OCI-LY7 (cell line): ENCODE results near the gene SLC35D3. TPM values are rescaled to one million over a fixed set of nuclear protein-coding genes. Genes with fewer than 3 reads are reported as not detected.
"Not testable (repeated sequence)": the region's sequence is repeated elsewhere in the genome, so short reads cannot be mapped to it uniquely, and the experiment has no call there.

Experiments
- Bru-seq: library from RNA; stranded (reverse); fragments of 400-500 nt; gene quantifications from one replicate; lab custom pipeline; 2021; lab: Mats Ljungman, UMichigan
- BruChase-seq, 2 experiments: library from RNA; stranded (reverse); fragments of 400-500 nt; gene quantifications; one replicate each; lab custom pipeline; 2021; lab: Mats Ljungman, UMichigan
- BruUV-seq: library from RNA; stranded (reverse); fragments of 400-500 nt; replicated peaks from 2 replicates; lab custom pipeline; 2021; lab: Mats Ljungman, UMichigan
- CTCF ChIA-PET: fragments of 300-600 bp; sonication (Branson Sonifier 250); formaldehyde crosslinking; loops from one replicate; lab custom pipeline; 2022; ENCODE audit warnings: antibody characterized with exemption; ENCODE audit not compliant: unreplicated experiment; lab: Charles Lee
- POLR2A ChIA-PET: fragments of 300-600 bp; sonication (Branson Sonifier 250); formaldehyde crosslinking; loops from one replicate; lab custom pipeline; 2022; ENCODE audit warnings: antibody characterized with exemption; lab: Charles Lee
- DNase-seq: peaks from one replicate; pipeline ENCODE4 v3.0.0-alpha.2; 2015; ENCODE audit warnings: low spot score
- H2AFZ ChIP-seq: fragments of 200-600 bp; sonication (generic), shearing (Covaris generic); 2 replicates; pipeline ENCODE4 v1.6.1; 2014; ENCODE audit warnings: mild to moderate bottlenecking, antibody characterized with exemption, low read length, moderate library complexity
- H3K27ac ChIP-seq: fragments of 200-600 bp; sonication (generic); 2 replicates; pipeline ENCODE4 v1.5.1; 2014; ENCODE audit warnings: mixed run types, low read depth, mild to moderate bottlenecking, moderate library complexity, low read length, inconsistent platforms; ENCODE audit not compliant: poor library complexity, severe bottlenecking
- H3K36me3 ChIP-seq: fragments of 200-600 bp; sonication (generic); 2 replicates; pipeline ENCODE4 v1.6.1; 2014; ENCODE audit warnings: mild to moderate bottlenecking, antibody characterized with exemption, low read length, moderate library complexity, mixed read lengths; ENCODE audit not compliant: insufficient read depth
- H3K4me1 ChIP-seq: fragments of 200-600 bp; sonication (generic); 2 replicates; pipeline ENCODE4 v1.5.1; 2014; ENCODE audit warnings: mild to moderate bottlenecking, low read length; ENCODE audit not compliant: insufficient read depth, poor library complexity, severe bottlenecking
- H3K4me2 ChIP-seq: fragments of 200-600 bp; sonication (generic); 2 replicates; pipeline ENCODE4 v1.6.1; 2014; ENCODE audit warnings: mild to moderate bottlenecking, low read length
- H3K4me3 ChIP-seq: fragments of 200-600 bp; sonication (generic); 2 replicates; pipeline ENCODE4 v1.5.1; 2014; ENCODE audit warnings: mild to moderate bottlenecking, low read depth, low read length; ENCODE audit not compliant: poor library complexity, severe bottlenecking
- H3K79me2 ChIP-seq: fragments of 200-600 bp; sonication (generic); 2 replicates; pipeline ENCODE4 v1.6.1; 2016; ENCODE audit warnings: low read depth, mild to moderate bottlenecking, low read length, moderate library complexity, mixed read lengths; ENCODE audit not compliant: insufficient read depth
- H3K9me2 ChIP-seq: fragments of 200-600 bp; sonication (generic); 2 replicates; pipeline ENCODE4 v1.6.1; 2016; ENCODE audit warnings: mild to moderate bottlenecking, low read length, mixed read lengths; ENCODE audit not compliant: insufficient read depth
- H3K9me3 ChIP-seq: fragments of 200-600 bp; sonication (generic); 2 replicates; pipeline ENCODE4 v1.6.1; 2014; ENCODE audit warnings: mild to moderate bottlenecking, mixed run types, low read length, mixed read lengths
- H4K20me1 ChIP-seq: fragments of 200-600 bp; sonication (generic); 2 replicates; pipeline ENCODE4 v1.6.1; 2014; ENCODE audit warnings: mild to moderate bottlenecking, antibody characterized with exemption, low read length, moderate library complexity, mixed read lengths; ENCODE audit not compliant: insufficient read depth
- CTCF ChIP-seq: fragments of 200-600 bp; sonication (generic); conservative IDR thresholded peaks from 2 replicates; pipeline ENCODE4 v1.5.1; 2014; ENCODE audit warnings: mild to moderate bottlenecking, antibody characterized with exemption, low read length, moderate library complexity, mixed read lengths
- EZH2phosphoT487 ChIP-seq: fragments of 200-600 bp; sonication (generic); IDR thresholded peaks from 2 replicates; pipeline ENCODE4 v1.6.1; 2018; ENCODE audit warnings: low read depth, borderline replicate concordance, mild to moderate bottlenecking, mixed run types, antibody characterized with exemption, low read length, moderate library complexity, mixed read lengths
- intact Hi-C: fragments of 100-400 bp; cut with micrococcal nuclease; formaldehyde crosslinking; loops from one replicate; pipeline ENCODE4 v1.10.0; 2022; ENCODE audit not compliant: unreplicated experiment
- long read RNA-seq: library from polyadenylated mRNA; stranded (forward); transcript quantifications from one replicate; pipeline ENCODE4 v2.0.0, GENCODE V29; 2022
- total RNA-seq, 2 experiments: library from RNA; depleted of rRNA in 1 of 2; stranded (reverse); fragments of >200 nt in 1 of 2; shearing (Covaris generic) in 1 of 2; gene quantifications; 2 replicates each; pipeline ENCODE4 v1.2.3, GENCODE V29; 2014 to 2022

Gene SLC35D3
- not detected in 2 replicates for total RNA-seq (2014; rRNA removed; shearing (Covaris generic))
- not detected in 2 replicates for total RNA-seq (2022)
- not detected for Bru-seq, nascent RNA
- BruChase-seq, experiment 1, labeled RNA remaining after a 6-hour chase = not detected
- BruChase-seq, experiment 2, labeled RNA remaining after a 2-hour chase = percentile 16 among the genes with signal in this experiment
- long read RNA-seq = 0 reads

- Histone ChIP-seq H3K4me1 (no peaks in the 10 kb centered on the region), H3K4me2 (no peak within 1 kb of the TSS), H3K9me3 (no peaks in the 10 kb centered on the region), H3K36me3 (no peaks in the 10 kb centered on the region), H2AFZ (no peak within 1 kb of the TSS), H4K20me1 (no peaks in the 10 kb centered on the region), H3K9me2 (no peaks in the 10 kb centered on the region), H3K27ac (no peak within 1 kb of the TSS), H3K79me2 (no peaks in the 10 kb centered on the region), H3K4me3 (no peak within 1 kb of the TSS)
- BruUV-seq = no TSS peak
- ChIA-PET POLR2A (no interaction called here), CTCF (no interaction called here)
- intact Hi-C loops = no loop called here
- no peak for TF ChIP-seq CTCF
- no peak for TF ChIP-seq EZH2phosphoT487
- DNase-seq = no peak
Measured at GRCh38 chr6:136921936-136922684, at the start of gene SLC35D3. SLC35D3 (plus strand) TSS chr6:136922301; CDS start chr6:136922429, 128 bp downstream.

- Histone ChIP-seq H3K4me3 (no peak overlapping the region), H3K36me3 (no peaks in the 10 kb centered on the region; the same call in 1 of the 2 replicates), H3K4me1 (no peaks in the 10 kb centered on the region), H3K9me3 (peaks cover 13% of the 10 kb centered on the region), H3K27ac (no peak overlapping the region), H4K20me1 (no peaks in the 10 kb centered on the region), H3K9me2 (no peaks in the 10 kb centered on the region), H2AFZ (no peak overlapping the region), H3K79me2 (no peaks in the 10 kb centered on the region), H3K4me2 (no peak overlapping the region)
- peak; percentile 10 for DNase-seq
- TF ChIP-seq EZH2phosphoT487 = no peak
- TF ChIP-seq CTCF = no peak
- POLR2A ChIA-PET = no interaction called here
- CTCF ChIA-PET = no interaction called here
- BruUV-seq = no TSS peak
- intact Hi-C loops = no loop called here
Measured at GRCh38 chr6:136873748-136874147, 48.4 kb upstream of the SLC35D3 start.

GRCh38 chr6:136876469-136876868 is 45.6 kb upstream of the SLC35D3 start:
- H3K27ac ChIP-seq, intact Hi-C loops, H3K4me3 ChIP-seq, H3K4me2 ChIP-seq, BruUV-seq, H3K79me2 ChIP-seq, H4K20me1 ChIP-seq, H3K9me2 ChIP-seq, CTCF ChIA-PET, DNase-seq, H3K36me3 ChIP-seq, H2AFZ ChIP-seq, H3K4me1 ChIP-seq, POLR2A ChIA-PET: not testable (repeated sequence)
- H3K9me3 ChIP-seq = peaks cover 13% of the 10 kb centered on the region
